Measurements from ENCODE around the gene HPX.

The HPX gene

DNA sequence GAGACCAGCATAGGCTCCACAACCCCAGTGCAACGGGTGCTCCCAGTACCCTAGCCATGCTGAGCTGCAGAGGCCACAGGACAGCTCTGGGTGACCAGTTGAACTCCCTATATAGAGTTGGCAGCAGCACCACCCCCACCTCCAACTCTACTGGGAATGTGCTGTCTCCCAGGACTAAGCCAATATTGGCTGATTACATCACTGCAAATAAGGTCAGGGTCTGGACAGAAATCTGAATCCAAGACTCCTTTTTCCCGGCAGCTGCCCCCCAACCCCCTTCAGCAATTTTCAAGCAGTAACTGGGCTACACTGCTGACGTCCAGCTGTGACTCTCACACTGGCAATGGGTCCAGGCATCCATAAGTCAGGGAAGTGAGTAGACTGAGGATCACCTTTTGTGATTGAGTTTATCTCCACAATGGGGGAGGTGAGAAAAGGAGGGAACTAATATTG lies at the start of gene HPX:
HPX (minus strand) TSS at position 82 of the 453 bp plus-strand sequence; CDS start at position 58, 24 bp downstream.
- ChIA-PET CTCF (interaction anchor here (0.9 to 5.5 kb wide), 2 partner anchors 61 to 78 kb away, joined by 3 to 102 read pairs; no protein-coding TSS in a partner anchor), POLR2A (interaction anchor here (1.0 to 1.9 kb wide), 3 partner anchors 10 to 242 kb away, joined by 3 to 6 read pairs (median 4); partner anchors contain the start of genes APBB1 and MRPL17)
- no peak for DNase-seq (ENCODE audit: extremely low spot score)
- no peak for TF ChIP-seq SP1 (IDR thresholded peaks at IDR 0.05)
- no peak for TF ChIP-seq HDGF (IDR thresholded peaks at IDR 0.05; ENCODE audit: borderline replicate concordance)
- TF ChIP-seq, protein P1, sequence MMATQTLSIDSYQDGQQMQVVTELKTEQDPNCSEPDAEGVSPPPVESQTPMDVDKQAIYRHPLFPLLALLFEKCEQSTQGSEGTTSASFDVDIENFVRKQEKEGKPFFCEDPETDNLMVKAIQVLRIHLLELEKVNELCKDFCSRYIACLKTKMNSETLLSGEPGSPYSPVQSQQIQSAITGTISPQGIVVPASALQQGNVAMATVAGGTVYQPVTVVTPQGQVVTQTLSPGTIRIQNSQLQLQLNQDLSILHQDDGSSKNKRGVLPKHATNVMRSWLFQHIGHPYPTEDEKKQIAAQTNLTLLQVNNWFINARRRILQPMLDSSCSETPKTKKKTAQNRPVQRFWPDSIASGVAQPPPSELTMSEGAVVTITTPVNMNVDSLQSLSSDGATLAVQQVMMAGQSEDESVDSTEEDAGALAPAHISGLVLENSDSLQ (IDR thresholded peaks at IDR 0.05): no peak
- no peak for TF ChIP-seq LEF1 (IDR thresholded peaks at IDR 0.05; ENCODE audit: borderline replicate concordance)
- TF ChIP-seq FOXM1 (IDR thresholded peaks at IDR 0.05; ENCODE audit: borderline replicate concordance): no peak
- no peak for TF ChIP-seq SUZ12 (IDR thresholded peaks at IDR 0.05)
- no peak for TF ChIP-seq NFRKB (IDR thresholded peaks at IDR 0.05)
- no peak for TF ChIP-seq BHLHE40 (IDR thresholded peaks at IDR 0.05; ENCODE audit: borderline replicate concordance)
- no peak for TF ChIP-seq ELF4 (IDR thresholded peaks at IDR 0.05)
- TF ChIP-seq L3MBTL2 (conservative IDR thresholded peaks at IDR 0.05): no peak
- no peak for TF ChIP-seq FOXK2 (IDR thresholded peaks at IDR 0.05)
- no peak for TF ChIP-seq TARDBP (IDR thresholded peaks at IDR 0.05)
- no peak for TF ChIP-seq CTBP1 (IDR thresholded peaks at IDR 0.05; ENCODE audit: borderline replicate concordance)

- TF ChIP-seq ARNT (IDR thresholded peaks at IDR 0.05) (no peak), TARDBP (IDR thresholded peaks at IDR 0.05) (no peak), ELF4 (IDR thresholded peaks at IDR 0.05) (no peak), LEF1 (IDR thresholded peaks at IDR 0.05; ENCODE audit: borderline replicate concordance) (no peak), FOXM1 (IDR thresholded peaks at IDR 0.05; ENCODE audit: borderline replicate concordance) (no peak), FOXA1 (IDR thresholded peaks at IDR 0.05) (no peak), SUZ12 (IDR thresholded peaks at IDR 0.05) (no peak), HDGF (IDR thresholded peaks at IDR 0.05; ENCODE audit: borderline replicate concordance) (no peak), FOXK2 (IDR thresholded peaks at IDR 0.05) (no peak), CTBP1 (IDR thresholded peaks at IDR 0.05; ENCODE audit: borderline replicate concordance) (no peak), SP1 (IDR thresholded peaks at IDR 0.05) (no peak), L3MBTL2 (conservative IDR thresholded peaks at IDR 0.05) (no peak)
- ChIA-PET CTCF (interaction anchor here (0.5 kb wide), 1 partner anchor 10 kb away, joined by 3 read pairs; no protein-coding TSS in a partner anchor), POLR2A (interaction anchor here (1.4 kb wide), 1 partner anchor 70 kb away, joined by 4 read pairs; the partner anchor contains the start of gene APBB1)
- DNase-seq (ENCODE audit: extremely low spot score): no peak
These were observed 48.5 kb upstream of the HPX start for GRCh38 chr11:6489306-6489705.

- POLR2A ChIA-PET: no interaction called here
- no peak for DNase-seq (ENCODE audit: extremely low spot score)
- TF ChIP-seq LEF1 (IDR thresholded peaks at IDR 0.05; ENCODE audit: borderline replicate concordance) (no peak), FOXK2 (IDR thresholded peaks at IDR 0.05) (no peak), CTBP1 (IDR thresholded peaks at IDR 0.05; ENCODE audit: borderline replicate concordance) (no peak), ARNT (IDR thresholded peaks at IDR 0.05) (no peak), FOXM1 (IDR thresholded peaks at IDR 0.05; ENCODE audit: borderline replicate concordance) (no peak), SP1 (IDR thresholded peaks at IDR 0.05) (no peak)
- TF ChIP-seq, protein P1 (IDR thresholded peaks at IDR 0.05): no peak
- CTCF ChIA-PET: no interaction called here
These were observed 48.0 kb upstream of the HPX start for GRCh38 chr11:6488821-6489220.

DNA sequence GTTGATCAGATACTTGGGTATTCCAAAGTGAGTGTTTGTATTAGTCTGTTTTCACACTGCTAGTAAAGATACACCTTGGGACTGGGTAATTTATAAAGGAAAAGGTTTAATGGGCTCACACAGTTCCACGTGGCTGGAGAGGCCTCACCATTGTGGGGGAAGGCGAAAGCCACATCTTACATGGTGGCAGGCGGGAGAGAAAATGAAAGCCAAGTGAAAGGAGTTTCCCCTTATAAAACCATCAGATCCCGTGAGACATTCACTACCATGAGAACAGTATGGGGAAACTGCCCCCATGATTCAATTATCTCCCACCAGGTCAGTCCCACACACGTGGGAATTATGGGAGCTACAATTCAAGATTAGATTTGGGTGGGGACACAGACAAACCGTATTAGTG lies 47.6 kb upstream of the HPX start:
- ChIA-PET CTCF (interaction anchor here (0.7 kb wide), 1 partner anchor 125 kb away, joined by 3 read pairs; no protein-coding TSS in a partner anchor), POLR2A (no interaction called here)
- no peak for DNase-seq (ENCODE audit: extremely low spot score)
- TF ChIP-seq BHLHE40 (IDR thresholded peaks at IDR 0.05; ENCODE audit: borderline replicate concordance) (no peak), FOXM1 (IDR thresholded peaks at IDR 0.05; ENCODE audit: borderline replicate concordance) (no peak), FOXA1 (IDR thresholded peaks at IDR 0.05) (no peak)
- TF ChIP-seq, protein P1 (IDR thresholded peaks at IDR 0.05): no peak

DNA sequence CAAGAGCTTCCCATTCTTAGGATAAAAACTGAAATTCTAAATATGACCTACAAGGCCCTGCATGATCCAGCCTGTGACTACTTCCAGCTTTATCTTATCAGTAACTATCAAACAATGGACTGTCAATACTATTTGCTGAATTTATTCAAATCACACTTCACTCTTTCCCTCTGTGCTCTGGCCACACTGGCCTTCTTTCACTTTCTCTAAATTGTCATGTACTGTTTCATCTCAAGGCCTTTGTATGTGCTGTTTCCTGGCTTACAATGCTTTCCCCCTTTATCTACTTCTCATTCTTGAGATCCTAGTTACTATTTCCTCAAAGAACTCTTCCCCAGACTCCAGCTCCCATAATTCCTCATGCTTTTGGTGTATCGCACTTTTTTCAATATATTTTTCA lies 46.2 kb upstream of the HPX start:
- CTCF ChIA-PET: interaction anchor here (0.6 kb wide), 1 partner anchor 160 kb away, joined by 3 read pairs; no protein-coding TSS in a partner anchor
- POLR2A ChIA-PET: no interaction called here
- no peak for DNase-seq (ENCODE audit: extremely low spot score)
- no peak for TF ChIP-seq SUZ12 (IDR thresholded peaks at IDR 0.05)
- no peak for TF ChIP-seq FOXK2 (IDR thresholded peaks at IDR 0.05)
- no peak for TF ChIP-seq ELF4 (IDR thresholded peaks at IDR 0.05)
- TF ChIP-seq SP1 (IDR thresholded peaks at IDR 0.05): no peak
- TF ChIP-seq ARNT (IDR thresholded peaks at IDR 0.05): no peak
- TF ChIP-seq TARDBP (IDR thresholded peaks at IDR 0.05): no peak
- no peak for TF ChIP-seq CTBP1 (IDR thresholded peaks at IDR 0.05; ENCODE audit: borderline replicate concordance)
- no peak for TF ChIP-seq ZNF384 (IDR thresholded peaks at IDR 0.05)
- no peak for TF ChIP-seq FOXM1 (IDR thresholded peaks at IDR 0.05; ENCODE audit: borderline replicate concordance)
- no peak for TF ChIP-seq HDGF (IDR thresholded peaks at IDR 0.05; ENCODE audit: borderline replicate concordance)
- TF ChIP-seq FOXA1 (IDR thresholded peaks at IDR 0.05): no peak
- TF ChIP-seq BHLHE40 (IDR thresholded peaks at IDR 0.05; ENCODE audit: borderline replicate concordance): no peak
- TF ChIP-seq, protein P1 (IDR thresholded peaks at IDR 0.05): no peak

GRCh38 chr11:6486256-6486655 lies 45.5 kb upstream of the HPX start:
- CTCF ChIA-PET: no interaction called here

More at GRCh38 chr11:6486256-6486655, 45.5 kb upstream of the HPX start:
- TF ChIP-seq LEF1 (IDR thresholded peaks at IDR 0.05; ENCODE audit: borderline replicate concordance) (no peak), HDGF (IDR thresholded peaks at IDR 0.05; ENCODE audit: borderline replicate concordance) (no peak), CTBP1 (IDR thresholded peaks at IDR 0.05; ENCODE audit: borderline replicate concordance) (no peak), L3MBTL2 (conservative IDR thresholded peaks at IDR 0.05) (no peak), ELF4 (IDR thresholded peaks at IDR 0.05) (no peak), FOXM1 (IDR thresholded peaks at IDR 0.05; ENCODE audit: borderline replicate concordance) (no peak), TARDBP (IDR thresholded peaks at IDR 0.05) (no peak), SUZ12 (IDR thresholded peaks at IDR 0.05) (no peak), FOXA1 (IDR thresholded peaks at IDR 0.05) (no peak)
- POLR2A ChIA-PET: no interaction called here
- no peak for DNase-seq (ENCODE audit: extremely low spot score)
